SJCRH30 (cell line): Measurements from ENCODE around the gene OR4C6. TPM values are rescaled to one million over a fixed set of nuclear protein-coding genes. Genes with fewer than 3 reads are reported as not detected.

ENCODE experiments used
- total RNA-seq: library from RNA; depleted of rRNA; stranded (reverse); fragments of >200 nt; shearing (Covaris generic); gene quantifications from 2 replicates; pipeline ENCODE4 v1.2.3, GENCODE V29; 2014; rRNA removed

OR4C6 gene
- total RNA-seq, 1 experiment from 2014 or later, result not detected

Other genes with a start within 250 kb of the OR4C6 start
- not detected in 2 replicates for gene OR4C15, start 107.7 kb upstream of the OR4C6 start, total RNA-seq
- not detected in 2 replicates for gene OR4C16, start 90.1 kb upstream of the OR4C6 start, total RNA-seq
- gene OR4C11, start 54.6 kb upstream of the OR4C6 start, total RNA-seq, result not detected in 2 replicates
- not detected in 2 replicates for gene OR4P4, start 27.1 kb upstream of the OR4C6 start, total RNA-seq
- not detected in 2 replicates for gene OR4S2, start 13.9 kb upstream of the OR4C6 start, total RNA-seq
- gene OR5D13, start 111.2 kb downstream of the OR4C6 start, total RNA-seq, result not detected in 2 replicates
- not detected in 2 replicates for gene OR5D14, start 133.4 kb downstream of the OR4C6 start, total RNA-seq
- gene OR5L1, start 149.2 kb downstream of the OR4C6 start, total RNA-seq, result not detected in 2 replicates
- not detected in 2 replicates for gene OR5D18, start 157.4 kb downstream of the OR4C6 start, total RNA-seq
- gene OR5L2, start 165.0 kb downstream of the OR4C6 start, total RNA-seq, result not detected in 2 replicates
- not detected in 2 replicates for gene OR5D16, start 176.6 kb downstream of the OR4C6 start, total RNA-seq
- not detected in 2 replicates for gene TRIM51, start 221.1 kb downstream of the OR4C6 start, total RNA-seq